Stomach (tissue), 9 donors: ENCODE data around the gene AGPAT2. TPM values are rescaled to one million over a fixed set of nuclear protein-coding genes. Genes with fewer than 3 reads are reported as not detected.

Source experiments
- DNase-seq, 2 donors: peaks; one replicate each; pipeline versions ENCODE4 v3.0.0 to v3.0.0-alpha.2; 2013 to 2019
- H3K27ac ChIP-seq, 5 donors: fragments of 200-600 bp in 4 of 5; sonication (generic) in 4 of 5; one replicate each; pipeline ENCODE4 v1.5.1; 2013 to 2019; ENCODE audit warnings: mild to moderate bottlenecking in 1 of 5, moderate library complexity in 1 of 5
- H3K27me3 ChIP-seq, 3 donors: fragments of 200-600 bp; sonication (generic); one replicate each; pipeline ENCODE4 v1.5.1; 2017 to 2019; ENCODE audit warnings: mixed run types in 1 of 3
- H3K36me3 ChIP-seq, 4 donors: fragments of 200-600 bp; sonication (generic); 1 replicate in 3 of 4; 2 replicates in 1 of 4; pipeline ENCODE4 v1.5.1; 2016 to 2019
- H3K4me1 ChIP-seq, 4 donors: fragments of 200-600 bp; sonication (generic); one replicate each; pipeline ENCODE4 v1.5.1; 2016 to 2019
- H3K4me3 ChIP-seq, 4 donors: fragments of 200-600 bp; sonication (generic) in 3 of 4; one replicate each; pipeline ENCODE4 v1.5.1; 2016 to 2019; ENCODE audit warnings: mild to moderate bottlenecking in 1 of 4
- H3K9me3 ChIP-seq, 4 donors: fragments of 200-600 bp; sonication (generic); one replicate each; pipeline ENCODE4 v1.5.1; 2016 to 2019
- CTCF ChIP-seq, 7 experiments: fragments of 450-650 bp in 4 of 7; fragments of 200-600 bp in 3 of 7; sonication (generic) in 3 of 7; IDR thresholded peaks; one replicate each; pipeline ENCODE4 v1.5.1; 2016 to 2019; ENCODE audit warnings: antibody characterized with exemption in 7 of 7, control low read depth in 2 of 7, mild to moderate bottlenecking in 1 of 7
- EP300 ChIP-seq: sonication (generic); formaldehyde crosslinking; IDR thresholded peaks from one replicate; pipeline ENCODE4 v1.6.1; 2017; ENCODE audit warnings: antibody characterized with exemption
- POLR2A ChIP-seq, 4 donors: fragments of 450-650 bp; IDR thresholded peaks; one replicate each; pipeline ENCODE4 v1.6.1; 2016; ENCODE audit warnings: antibody characterized with exemption in 4 of 4, control low read depth in 2 of 4, mild to moderate bottlenecking in 1 of 4, moderate library complexity in 1 of 4
- POLR2AphosphoS5 ChIP-seq, 3 donors: sonication (generic); formaldehyde crosslinking; IDR thresholded peaks; one replicate each; pipeline ENCODE4 v1.6.1; 2016; ENCODE audit warnings: antibody characterized with exemption in 3 of 3
- whole genome bisulfite sequencing, 5 donors: extraction: QIAGEN DNeasy Blood & Tissue Kit in 3 of 5; methylation state at CpG; one replicate each; pipeline versions ENCODE4 v1.1.5 to v1.1.7; 2013 to 2018; 5-methylcytosine and 5-hydroxymethylcytosine counted together
- intact Hi-C: fragments of 100-400 bp; cut with DNase I; formaldehyde crosslinking; loops from one replicate; pipeline ENCODE4 v1.15.1; 2023; ENCODE audit warnings: low total_unique reads
- polyA plus RNA-seq, 3 donors: library from polyadenylated mRNA; stranded (reverse); fragments of 200-250 nt; gene quantifications; one replicate each; pipeline ENCODE4 v1.2.3, GENCODE V29; 2013
- total RNA-seq, 5 donors: library from RNA; depleted of rRNA; stranded (reverse); fragments of >200 nt; gene quantifications; one replicate each; pipeline versions ENCODE4 v1.1.0 to v1.2.3, GENCODE V29; 2014 to 2016
- donor health status: healthy with polysubstance abuse.
- donor health status: Bipolar disorder and iron deficiency.
- donor health status: healthy.

The AGPAT2 gene
- total and polyA plus RNA-seq, 8 donors, result 32.7 to 135 (median 72.0) TPM

- H3K27me3 ChIP-seq, result peaks cover 0 to 47% (median 7%) of the 10 kb centered on the region in 3 donors
- TF ChIP-seq EP300 (no peak), POLR2A (IDR thresholded peaks at IDR 0.05) (peak in 1 of 4 donors; percentile 46), CTCF (IDR thresholded peaks at IDR 0.05) (peak in 6 of 7 experiments; percentile 44 to 99 (median 80)), POLR2AphosphoS5 (IDR thresholded peaks at IDR 0.05) (peak in 1 of 3 donors; percentile 53)
- H3K4me3 ChIP-seq, result no peak overlapping the region
- peak; percentile 81 to 94 for DNase-seq
- H3K27ac ChIP-seq, result no peak overlapping the region
- H3K9me3 ChIP-seq, result no peaks in the 10 kb centered on the region
- no peaks in the 10 kb centered on the region for H3K36me3 ChIP-seq
- WGBS, 5 donors, result 47 to 57% (median 54%) methylated on average over 31 of the region's 31 CpGs
- intact Hi-C loops, result loop anchor here (2.0 kb wide), 1 partner anchor 145 kb away; no protein-coding TSS in a partner anchor
- peaks cover 23 to 53% (median 51%) of the 10 kb centered on the region in 4 donors for H3K4me1 ChIP-seq
Measured at GRCh38 chr9:136631038-136632000, 55.9 kb downstream of the AGPAT2 start.

- DNase-seq, result no peak
- 57 to 70% (median 66%) methylated on average over 12 of the region's 12 CpGs for WGBS, 5 donors
- Histone ChIP-seq H3K27me3 (peaks cover 0 to 43% (median 7%) of the 10 kb centered on the region in 3 donors), H3K4me3 (no peak overlapping the region), H3K9me3 (no peaks in the 10 kb centered on the region), H3K36me3 (no peaks in the 10 kb centered on the region), H3K27ac (no peak overlapping the region), H3K4me1 (peaks cover 30 to 60% (median 58%) of the 10 kb centered on the region in 4 donors)
- intact Hi-C loops, result loop anchor here (2.0 kb wide), 1 partner anchor 144 kb away; no protein-coding TSS in a partner anchor
- TF ChIP-seq POLR2AphosphoS5 (IDR thresholded peaks at IDR 0.05), result no peak
- no peak for TF ChIP-seq EP300
- no peak for TF ChIP-seq POLR2A (IDR thresholded peaks at IDR 0.05)
- TF ChIP-seq CTCF (IDR thresholded peaks at IDR 0.05), result no peak
Measured at GRCh38 chr9:136630662-136630992, 56.6 kb downstream of the AGPAT2 start.

GRCh38 chr9:136629879-136630661 lies 57.2 kb downstream of the AGPAT2 start:
- WGBS, 5 donors, result 20 to 39% (median 26%) methylated on average over 14 to 19 of the region's 19 CpGs
- TF ChIP-seq CTCF (IDR thresholded peaks at IDR 0.05) (peak in 5 of 7 experiments; percentile 19 to 63 (median 52)), POLR2AphosphoS5 (IDR thresholded peaks at IDR 0.05) (no peak), POLR2A (IDR thresholded peaks at IDR 0.05) (no peak)
- Histone ChIP-seq H3K4me1 (peaks cover 35 to 66% (median 63%) of the 10 kb centered on the region in 4 donors), H3K9me3 (no peaks in the 10 kb centered on the region), H3K36me3 (no peaks in the 10 kb centered on the region), H3K27me3 (peaks cover 0 to 37% (median 7%) of the 10 kb centered on the region in 3 donors), H3K4me3 (no peak overlapping the region), H3K27ac (no peak overlapping the region)
- peak; percentile 74 to 86 for DNase-seq
- intact Hi-C loops, result loop anchor here (2.0 to 10.0 kb wide), 2 partner anchors 85 to 143 kb away; partner anchors contain the start of gene NOTCH1
